ENCODE results near the gene PDZD8.

The PDZD8 gene, protein sequence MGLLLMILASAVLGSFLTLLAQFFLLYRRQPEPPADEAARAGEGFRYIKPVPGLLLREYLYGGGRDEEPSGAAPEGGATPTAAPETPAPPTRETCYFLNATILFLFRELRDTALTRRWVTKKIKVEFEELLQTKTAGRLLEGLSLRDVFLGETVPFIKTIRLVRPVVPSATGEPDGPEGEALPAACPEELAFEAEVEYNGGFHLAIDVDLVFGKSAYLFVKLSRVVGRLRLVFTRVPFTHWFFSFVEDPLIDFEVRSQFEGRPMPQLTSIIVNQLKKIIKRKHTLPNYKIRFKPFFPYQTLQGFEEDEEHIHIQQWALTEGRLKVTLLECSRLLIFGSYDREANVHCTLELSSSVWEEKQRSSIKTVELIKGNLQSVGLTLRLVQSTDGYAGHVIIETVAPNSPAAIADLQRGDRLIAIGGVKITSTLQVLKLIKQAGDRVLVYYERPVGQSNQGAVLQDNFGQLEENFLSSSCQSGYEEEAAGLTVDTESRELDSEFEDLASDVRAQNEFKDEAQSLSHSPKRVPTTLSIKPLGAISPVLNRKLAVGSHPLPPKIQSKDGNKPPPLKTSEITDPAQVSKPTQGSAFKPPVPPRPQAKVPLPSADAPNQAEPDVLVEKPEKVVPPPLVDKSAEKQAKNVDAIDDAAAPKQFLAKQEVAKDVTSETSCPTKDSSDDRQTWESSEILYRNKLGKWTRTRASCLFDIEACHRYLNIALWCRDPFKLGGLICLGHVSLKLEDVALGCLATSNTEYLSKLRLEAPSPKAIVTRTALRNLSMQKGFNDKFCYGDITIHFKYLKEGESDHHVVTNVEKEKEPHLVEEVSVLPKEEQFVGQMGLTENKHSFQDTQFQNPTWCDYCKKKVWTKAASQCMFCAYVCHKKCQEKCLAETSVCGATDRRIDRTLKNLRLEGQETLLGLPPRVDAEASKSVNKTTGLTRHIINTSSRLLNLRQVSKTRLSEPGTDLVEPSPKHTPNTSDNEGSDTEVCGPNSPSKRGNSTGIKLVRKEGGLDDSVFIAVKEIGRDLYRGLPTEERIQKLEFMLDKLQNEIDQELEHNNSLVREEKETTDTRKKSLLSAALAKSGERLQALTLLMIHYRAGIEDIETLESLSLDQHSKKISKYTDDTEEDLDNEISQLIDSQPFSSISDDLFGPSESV

DNA sequence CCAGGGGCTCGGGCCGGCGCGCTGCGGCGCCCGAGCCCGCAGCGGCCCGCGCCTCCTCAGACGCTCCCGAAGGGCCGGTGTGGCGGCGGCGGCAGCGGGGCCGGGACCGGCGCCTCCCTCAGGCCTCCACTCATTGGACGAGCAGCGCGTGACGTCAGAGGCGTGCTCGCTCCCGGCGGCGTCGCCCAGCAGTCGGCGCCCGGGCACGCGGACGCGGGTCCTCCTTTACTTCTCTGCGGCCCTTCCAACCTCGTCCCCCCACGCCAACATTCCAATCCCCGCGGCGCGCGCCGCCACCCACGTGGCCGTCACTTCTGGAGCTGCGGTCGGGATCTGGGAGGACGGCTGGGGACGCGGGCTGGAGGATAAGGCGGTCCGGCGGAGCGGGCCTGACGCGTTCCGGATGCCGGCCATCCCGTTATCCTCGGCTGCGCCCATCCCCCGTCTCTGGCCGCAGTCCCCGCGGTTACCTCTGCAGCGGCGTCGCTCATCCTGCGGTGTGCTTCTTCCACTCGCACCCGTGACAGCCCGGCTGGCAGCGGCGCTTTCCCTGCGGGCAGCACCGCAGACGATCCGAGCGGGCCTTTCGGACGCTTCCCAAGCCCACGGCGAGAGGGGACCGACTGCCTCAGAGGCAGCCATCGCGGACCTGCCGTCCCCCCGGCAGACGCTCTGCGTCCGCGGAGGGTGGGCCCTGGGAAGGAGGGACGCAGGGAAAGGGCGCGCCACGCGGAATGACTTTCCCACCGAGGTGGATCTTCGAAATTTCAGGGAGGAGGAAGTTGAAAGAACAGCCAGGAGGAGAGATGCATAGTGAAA is at the start of gene PDZD8:
Gene PDZD8 (minus strand): TSS at position 81 of the 819 bp plus-strand sequence. CDS start 213 bp downstream, outside the sequence.
- no peak for FAIRE-seq

DNA sequence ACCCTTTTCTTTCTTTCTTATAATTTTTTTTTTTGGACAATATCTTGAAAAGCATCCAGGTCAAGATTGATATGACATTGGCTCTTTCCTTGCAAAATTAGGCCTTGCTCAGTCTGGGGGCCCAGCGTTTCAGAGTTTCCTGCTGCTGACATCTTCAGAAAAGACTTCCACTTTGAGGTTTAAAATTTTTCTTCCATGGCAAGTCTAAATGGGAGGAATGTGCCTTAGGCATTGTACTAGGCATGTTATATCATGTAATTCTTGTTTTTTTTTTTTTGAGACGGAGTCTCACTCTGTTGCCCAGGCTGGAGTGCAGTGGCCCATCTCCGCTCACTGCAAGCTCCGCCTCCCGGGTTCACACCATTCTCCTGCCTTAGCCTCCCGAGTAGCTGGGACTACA is 48.9 kb upstream of the PDZD8 start:
- FAIRE-seq = no peak

GRCh38 chr10:117421985-117422384 is 46.7 kb upstream of the PDZD8 start:
- no peak for FAIRE-seq

DNA sequence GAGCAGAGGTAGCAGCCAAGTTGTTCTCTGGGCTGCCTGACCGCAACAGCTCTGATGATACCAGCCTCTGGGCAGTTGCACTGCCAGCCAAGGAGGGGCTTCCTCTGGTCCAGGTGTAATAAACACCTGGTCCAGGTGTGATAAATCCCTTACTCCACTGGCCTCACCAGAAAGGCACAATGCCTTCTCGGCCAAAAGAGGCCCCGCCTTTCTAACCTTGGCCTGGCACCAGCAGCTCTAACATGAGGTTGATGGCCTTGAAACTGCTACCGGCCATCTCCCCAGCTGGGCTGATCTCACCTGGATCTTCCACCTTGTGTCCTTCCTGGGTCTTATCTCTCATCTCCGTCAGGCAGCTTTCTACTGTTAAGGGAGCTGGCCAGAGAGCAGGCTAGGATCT is 45.5 kb upstream of the PDZD8 start:
- FAIRE-seq = no peak

DNA sequence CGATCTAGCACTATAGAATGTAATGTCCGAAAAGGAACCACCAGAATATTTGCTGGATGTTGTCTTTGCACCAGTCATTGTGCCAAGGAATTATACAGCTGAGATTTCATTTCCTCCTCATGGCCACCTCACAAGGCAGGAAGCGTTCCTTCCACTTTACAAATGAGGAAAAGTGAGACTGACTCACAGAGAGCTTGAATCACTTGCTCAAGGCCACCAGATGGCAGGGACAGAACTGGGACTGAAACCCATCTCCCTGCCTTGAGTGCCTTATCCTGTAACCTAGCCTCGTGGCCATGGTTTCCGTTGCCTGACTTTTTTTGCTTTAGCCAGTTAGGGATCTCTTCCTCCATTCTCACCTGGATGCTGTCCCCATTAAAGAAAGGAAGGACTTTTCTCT is 44.7 kb upstream of the PDZD8 start:
- FAIRE-seq = no peak

DNA sequence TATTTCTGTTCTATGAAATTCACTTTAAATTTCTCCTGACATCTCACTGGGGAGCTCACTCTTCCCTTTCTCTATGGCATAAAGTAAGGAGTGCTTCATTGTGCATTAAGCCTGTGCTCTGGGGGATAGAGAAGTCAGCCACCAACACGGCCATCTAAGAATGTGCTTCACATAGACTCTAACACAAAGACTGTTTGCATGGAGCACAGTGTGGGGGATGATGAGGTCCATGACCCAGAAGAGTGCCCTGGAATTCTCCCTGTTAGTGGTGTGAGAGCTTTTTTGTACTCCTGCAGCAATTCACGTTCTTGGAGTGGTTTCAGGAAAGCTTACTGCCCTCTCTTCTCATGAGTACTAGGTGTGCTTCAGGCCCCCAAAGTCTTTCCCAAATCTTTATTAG is 43.9 kb upstream of the PDZD8 start:
- no peak for FAIRE-seq

DNA sequence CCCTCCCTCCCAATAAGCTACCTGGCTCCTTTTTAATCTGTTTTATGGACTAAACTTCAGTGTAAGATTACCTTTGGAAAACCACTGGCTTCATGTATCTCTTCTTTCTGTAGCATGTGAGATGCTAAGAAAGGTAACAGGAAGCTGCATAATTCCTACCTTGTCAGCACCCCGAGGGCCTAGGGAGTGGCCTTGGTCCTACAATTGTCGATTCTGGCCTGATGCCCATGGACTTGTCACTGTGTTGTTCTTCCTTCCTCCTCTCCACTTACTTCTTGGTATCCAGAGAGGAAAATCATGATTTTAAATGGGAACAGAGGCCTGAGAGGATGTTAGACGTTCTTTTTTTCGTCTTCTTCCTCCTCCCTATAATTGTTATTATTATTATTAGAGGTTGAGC is 42.9 kb upstream of the PDZD8 start:
- no peak for FAIRE-seq

- FAIRE-seq = no peak
These were observed 42.0 kb upstream of the PDZD8 start for GRCh38 chr10:117417196-117417595.

- FAIRE-seq = no peak
These were observed 38.8 kb upstream of the PDZD8 start for GRCh38 chr10:117413928-117414618.

DNA sequence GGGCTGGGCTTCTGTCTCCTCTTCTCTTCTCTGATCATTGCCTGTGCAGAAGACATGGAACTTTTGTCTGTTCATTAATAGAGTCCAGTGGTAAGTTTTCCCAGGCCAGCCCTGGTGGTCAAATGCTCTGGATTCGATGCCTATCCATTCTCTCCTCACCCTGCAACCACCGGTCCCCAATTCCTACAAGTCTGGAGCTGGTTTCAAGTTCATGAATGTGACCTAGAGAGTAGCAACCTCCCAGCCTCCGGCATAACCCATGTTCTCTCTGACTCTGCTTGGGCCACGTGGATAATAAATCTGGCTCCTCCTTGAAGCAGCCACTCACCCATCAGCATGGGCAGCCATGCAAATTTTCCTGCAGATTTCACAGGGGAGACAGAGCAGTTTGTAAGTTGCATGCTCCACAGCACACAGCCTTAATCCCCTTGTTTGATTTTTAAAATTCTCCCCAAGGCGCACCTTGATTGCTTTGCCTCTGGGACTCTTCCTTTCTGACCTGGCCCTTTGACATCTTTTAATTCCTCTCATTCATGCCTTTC is 37.3 kb upstream of the PDZD8 start:
- FAIRE-seq = no peak

- no peak for FAIRE-seq
These were observed 36.5 kb upstream of the PDZD8 start for GRCh38 chr10:117411479-117412399.

GRCh38 chr10:117410557-117410956 is 35.3 kb upstream of the PDZD8 start:
- FAIRE-seq = no peak

DNA sequence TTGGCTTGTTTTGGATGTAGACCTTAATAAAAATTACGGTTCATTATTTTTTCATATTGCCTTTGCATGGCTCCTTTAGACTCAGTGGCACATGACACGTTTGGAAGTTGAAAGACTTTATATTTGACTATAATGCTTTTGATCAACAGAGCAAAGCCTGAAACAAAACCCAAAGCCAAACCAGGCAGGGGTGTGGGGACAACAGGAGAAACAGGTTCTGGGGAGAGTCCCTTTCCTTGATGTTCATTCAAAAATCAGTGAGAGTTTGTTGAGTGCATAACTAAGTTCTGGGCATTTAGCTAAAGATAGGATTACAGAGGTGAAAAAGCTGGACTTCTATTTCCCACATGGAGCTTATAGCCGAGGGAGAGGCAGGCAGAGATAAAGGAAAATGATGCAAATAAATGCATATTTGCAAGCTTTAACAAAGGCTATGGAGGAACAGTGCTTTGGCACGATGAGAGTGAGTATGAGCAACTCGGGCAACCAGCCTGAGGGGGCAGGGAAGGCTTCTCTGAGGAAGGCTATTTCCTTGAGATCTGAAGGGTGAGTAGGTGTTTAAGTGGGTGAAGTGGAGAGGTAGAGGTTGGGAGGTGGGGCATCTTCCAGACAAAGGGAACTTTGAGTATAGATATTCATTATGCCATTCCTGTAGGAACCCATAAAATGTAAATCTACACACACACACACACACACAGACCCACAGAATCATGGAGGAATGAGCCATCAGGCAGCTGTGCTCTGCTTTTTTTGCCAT is 34.5 kb upstream of the PDZD8 start:
- FAIRE-seq = no peak

- FAIRE-seq = no peak
These were observed 33.5 kb upstream of the PDZD8 start for GRCh38 chr10:117408436-117409384.

- FAIRE-seq = no peak
These were observed 30.5 kb upstream of the PDZD8 start for GRCh38 chr10:117405730-117406129.

DNA sequence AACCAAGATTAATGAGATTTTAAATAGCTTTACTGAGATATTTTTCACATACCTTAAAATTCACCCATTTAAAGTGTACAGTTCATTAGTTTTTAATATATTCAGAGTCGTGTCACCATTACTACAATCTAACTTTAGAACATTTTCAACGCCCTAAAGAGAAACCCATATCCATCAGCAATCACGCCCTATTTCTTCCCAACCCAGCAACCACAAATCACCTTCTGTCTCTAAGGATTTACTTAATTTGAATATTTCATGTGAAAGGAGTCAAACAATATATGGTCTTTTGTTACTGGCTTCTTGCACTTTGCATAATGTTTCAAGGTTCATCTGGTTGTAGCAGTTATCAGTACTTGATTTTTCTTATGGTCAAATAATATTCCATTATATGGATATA is 25.1 kb upstream of the PDZD8 start:
- no peak for FAIRE-seq

- no peak for FAIRE-seq
These were observed 24.3 kb upstream of the PDZD8 start for GRCh38 chr10:117399341-117400196.
